ENCODE measurements around the gene ZNF839. TPM values are rescaled to one million over a fixed set of nuclear protein-coding genes. Genes with fewer than 3 reads are reported as not detected.
A peak's percentile ranks its signal among the peaks of the same experiment; 100 is the strongest.

Gene ZNF839
- total and polyA plus RNA-seq, 2 of the 4 experiments (the other 2 are of a cell fraction): 5.7 to 10.7 TPM

DNA sequence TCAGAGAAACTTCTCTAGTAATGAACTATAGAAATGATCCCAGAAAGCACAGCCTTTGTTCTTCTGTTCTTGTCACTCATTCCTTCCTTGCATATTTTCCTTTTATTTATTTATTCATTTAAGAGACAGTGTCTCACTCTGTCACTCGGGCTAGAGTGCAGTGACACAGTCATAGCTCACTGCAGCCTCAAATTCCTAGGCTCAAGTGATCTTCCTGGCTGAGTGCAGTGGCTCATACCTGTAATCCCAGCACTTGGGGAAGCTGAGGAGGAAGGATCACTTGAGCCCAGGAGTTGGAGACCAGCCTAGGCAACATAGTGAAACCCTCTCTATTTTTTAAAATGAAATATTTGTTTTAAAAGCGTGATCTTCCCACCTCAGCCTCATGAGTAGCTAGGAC lies 54.7 kb downstream of the ZNF839 start:
- no peak overlapping the region for H2AK9ac ChIP-seq (replicated peaks; ENCODE audit: low read depth, low read length, poor library complexity)
- DNase-seq (no peak), ATAC-seq (ENCODE audit: low read depth) (peak; percentile 29; the same call in 1 of the 2 replicates)
- H3K9me1 ChIP-seq (ENCODE audit: insufficient read depth, low read length): peaks cover 20% of the 10 kb centered on the region
- H3K79me1 ChIP-seq (ENCODE audit: low read depth in 1 of 2, low read length in 2 of 2): peaks cover 18 to 58% of the 10 kb centered on the region in 2 experiments; a peak in 3 of 4 replicates
- H3K18ac ChIP-seq (ENCODE audit: low read depth, low read length): no peak overlapping the region
- H3K27me3 ChIP-seq (ENCODE audit: control insufficient read depth, insufficient read depth, low read length): no peaks in the 10 kb centered on the region
- H4K5ac ChIP-seq (ENCODE audit: low read depth, low read length): no peak overlapping the region
- H2BK20ac ChIP-seq (ENCODE audit: low read depth, low read length): no peak overlapping the region
- H3K4me3 ChIP-seq (ENCODE audit: insufficient read depth, low read depth, low read length): no peak overlapping the region
- no peak overlapping the region for H3K23ac ChIP-seq (ENCODE audit: low read depth, low read length)
- H3K56ac ChIP-seq (ENCODE audit: extremely low read depth, insufficient read depth, low read length): no peak overlapping the region
- H4K8ac ChIP-seq (ENCODE audit: low read depth in 2 of 2, low read length in 2 of 2): no peak overlapping the region
- in situ Hi-C loops (cut with MboI; ENCODE audit: low sequenced_read_pairs): no loop called here
- H2AFZ ChIP-seq (replicated peaks; ENCODE audit: low read length, poor library complexity): no peak overlapping the region
- intact Hi-C loops (cut with micrococcal nuclease): no loop called here
- H3K4me2 ChIP-seq (ENCODE audit: low read depth, low read length): no peak overlapping the region
- TF ChIP-seq BHLHE40 (IDR thresholded peaks at IDR 0.05; ENCODE audit: low read depth, low read length) (no peak), MAFK (IDR thresholded peaks at IDR 0.05; ENCODE audit: low read depth, low read length) (no peak), MXI1 (IDR thresholded peaks at IDR 0.05; ENCODE audit: borderline replicate concordance, low read depth, low read length) (no peak), CHD1 (IDR thresholded peaks at IDR 0.05; ENCODE audit: low read depth, low read length) (no peak), RCOR1 (IDR thresholded peaks at IDR 0.05; ENCODE audit: insufficient replicate concordance, low read length) (no peak), SMC3 (IDR thresholded peaks at IDR 0.05; ENCODE audit: low read depth, low read length) (no peak), MAZ (IDR thresholded peaks at IDR 0.05; ENCODE audit: borderline replicate concordance, low read depth, low read length) (no peak), ELK1 (IDR thresholded peaks at IDR 0.05; ENCODE audit: borderline replicate concordance, low read depth, low read length) (no peak), NFE2L2 (IDR thresholded peaks at IDR 0.05; ENCODE audit: low read depth, low read length) (no peak), USF2 (IDR thresholded peaks at IDR 0.05; ENCODE audit: low read depth, low read length) (no peak), RAD21 (IDR thresholded peaks at IDR 0.05; ENCODE audit: low read length) (no peak), CTCF (conservative IDR thresholded peaks at IDR 0.05; ENCODE audit: low read depth, low read length) (no peak), POLR2A (IDR thresholded peaks at IDR 0.05; ENCODE audit: low read depth, low read length) (no peak), FOS (IDR thresholded peaks at IDR 0.05; ENCODE audit: low read depth, low read length) (no peak), RFX5 (IDR thresholded peaks at IDR 0.05; ENCODE audit: low read depth, low read length) (no peak), CEBPB (IDR thresholded peaks at IDR 0.05; ENCODE audit: low read depth, low read length) (no peak)
- no peak overlapping the region for H2BK15ac ChIP-seq (ENCODE audit: low read depth, low read length)
- no peak overlapping the region for H4K91ac ChIP-seq (ENCODE audit: insufficient read depth, low read depth, low read length)
- no peak overlapping the region for H3K9ac ChIP-seq (ENCODE audit: low read depth, low read length)
- H3K36me3 ChIP-seq (ENCODE audit: control insufficient read depth, insufficient read depth, low read length): peaks cover 12% of the 10 kb centered on the region
- H3K4ac ChIP-seq (ENCODE audit: low read depth, low read length): no peak overlapping the region
- dilution Hi-C loops (cut with HindIII; ENCODE audit: low sequenced_read_pairs, unreplicated experiment): no loop called here
- H2BK120ac ChIP-seq (ENCODE audit: low read depth, low read length): no peak overlapping the region
- no TSS peak for BruUV-seq (replicated peaks)
- no CpG with 5 or more reads among the region's 2 CpGs for WGBS, 2 experiments (ENCODE audit: extremely low coverage in 2 of 2, insufficient read length in 1 of 2)
- no peak overlapping the region for H3K27ac ChIP-seq (ENCODE audit: insufficient read depth, low read length)
- H3K4me1 ChIP-seq (ENCODE audit: control insufficient read depth, insufficient read depth, low read length): no peaks in the 10 kb centered on the region
- peaks cover 20% of the 10 kb centered on the region; the same call in 1 of the 2 replicates for H4K20me1 ChIP-seq (ENCODE audit: insufficient read depth, low read length)
- POLR2A ChIA-PET (ENCODE audit: unreplicated experiment): no interaction called here
- H2BK5ac ChIP-seq (ENCODE audit: low read depth, low read length, poor library complexity, severe bottlenecking): no peak overlapping the region
- H2AK5ac ChIP-seq (ENCODE audit: low read depth, low read length): no peak overlapping the region
- no peak overlapping the region for H3K14ac ChIP-seq (replicated peaks; ENCODE audit: low read depth, low read length)
- CTCF ChIA-PET: no interaction called here
- no peaks in the 10 kb centered on the region for H3K9me3 ChIP-seq (ENCODE audit: control insufficient read depth, insufficient read depth, low read length)

Measured in IMR-90 (cell line).